AG09309 (cell line): ENCODE data around the gene VAX1.

Experiments used
- DNase-seq: peaks from one replicate; pipeline ENCODE4 v3.0.0-alpha.2; 2010; ENCODE audit warnings: low read depth
- H3K4me3 ChIP-seq: 2 replicates; pipeline ENCODE4 v1.5.1; 2011; ENCODE audit warnings: mild to moderate bottlenecking, low read depth, low read length, moderate library complexity; ENCODE audit not compliant: control insufficient read depth
- CTCF ChIP-seq: IDR thresholded peaks from 2 replicates; pipeline ENCODE4 v1.5.1; 2011; ENCODE audit warnings: mild to moderate bottlenecking, low read depth, low read length, inconsistent platforms; ENCODE audit not compliant: insufficient read depth, control insufficient read depth; ENCODE audit errors: missing control alignments

VAX1 gene

GRCh38 chr10:117167346-117167788 is 29.3 kb upstream of the VAX1 start:
- DNase-seq: no peak
- no peak for TF ChIP-seq CTCF
- H3K4me3 ChIP-seq: no peak overlapping the region

DNA sequence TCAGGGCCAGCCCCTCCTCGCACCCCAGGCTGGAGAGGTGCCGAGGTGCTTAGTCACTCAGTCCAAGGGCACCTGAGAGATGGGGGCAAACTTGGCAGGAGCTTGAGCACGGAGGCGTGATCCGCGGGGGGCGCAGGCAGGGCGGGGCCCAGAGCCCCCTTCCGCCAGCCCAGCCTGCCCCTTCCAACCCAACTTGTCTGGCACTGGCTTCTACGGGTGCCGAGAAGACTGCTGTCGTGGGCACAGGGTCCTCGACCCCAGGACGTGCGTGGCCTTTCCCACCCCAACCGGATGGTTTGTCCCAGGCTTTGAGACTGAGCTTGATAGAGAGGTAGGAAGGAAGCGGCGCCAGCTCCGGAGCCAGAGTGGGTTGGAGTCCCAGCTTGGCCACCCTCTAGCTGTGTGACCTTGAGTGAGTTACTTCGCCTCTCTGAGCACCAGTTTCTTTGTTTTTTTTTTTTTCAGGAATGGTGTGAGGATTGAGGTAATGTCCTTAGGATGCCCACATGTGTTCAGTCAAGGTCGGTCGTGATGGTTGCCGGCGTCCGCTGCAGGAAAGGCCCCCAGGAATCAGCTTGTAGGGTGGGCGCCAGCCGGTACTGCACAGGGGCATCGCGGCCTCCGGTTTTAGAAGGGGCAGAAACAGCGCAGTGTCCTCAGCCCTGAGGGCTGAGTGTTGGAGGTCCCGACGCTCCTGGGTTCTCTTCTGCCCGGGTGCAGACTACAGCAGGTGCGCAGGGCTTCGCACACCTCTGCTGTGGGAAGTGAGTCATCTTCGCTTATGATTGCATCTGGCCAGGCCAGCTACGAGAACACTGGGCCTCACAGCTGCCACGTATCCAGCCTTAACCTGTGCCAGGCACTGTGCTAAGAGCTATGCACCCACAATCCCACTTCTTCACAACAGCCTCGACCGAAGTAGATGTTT is 28.6 kb upstream of the VAX1 start:
- no peak for TF ChIP-seq CTCF
- no peak for DNase-seq
- H3K4me3 ChIP-seq: no peak overlapping the region

- DNase-seq: no peak
- peak overlapping the region; percentile 14 for H3K4me3 ChIP-seq
- peak; percentile 84 for TF ChIP-seq CTCF
Observed at GRCh38 chr10:117165538-117166417, 27.7 kb upstream of the VAX1 start.

DNA sequence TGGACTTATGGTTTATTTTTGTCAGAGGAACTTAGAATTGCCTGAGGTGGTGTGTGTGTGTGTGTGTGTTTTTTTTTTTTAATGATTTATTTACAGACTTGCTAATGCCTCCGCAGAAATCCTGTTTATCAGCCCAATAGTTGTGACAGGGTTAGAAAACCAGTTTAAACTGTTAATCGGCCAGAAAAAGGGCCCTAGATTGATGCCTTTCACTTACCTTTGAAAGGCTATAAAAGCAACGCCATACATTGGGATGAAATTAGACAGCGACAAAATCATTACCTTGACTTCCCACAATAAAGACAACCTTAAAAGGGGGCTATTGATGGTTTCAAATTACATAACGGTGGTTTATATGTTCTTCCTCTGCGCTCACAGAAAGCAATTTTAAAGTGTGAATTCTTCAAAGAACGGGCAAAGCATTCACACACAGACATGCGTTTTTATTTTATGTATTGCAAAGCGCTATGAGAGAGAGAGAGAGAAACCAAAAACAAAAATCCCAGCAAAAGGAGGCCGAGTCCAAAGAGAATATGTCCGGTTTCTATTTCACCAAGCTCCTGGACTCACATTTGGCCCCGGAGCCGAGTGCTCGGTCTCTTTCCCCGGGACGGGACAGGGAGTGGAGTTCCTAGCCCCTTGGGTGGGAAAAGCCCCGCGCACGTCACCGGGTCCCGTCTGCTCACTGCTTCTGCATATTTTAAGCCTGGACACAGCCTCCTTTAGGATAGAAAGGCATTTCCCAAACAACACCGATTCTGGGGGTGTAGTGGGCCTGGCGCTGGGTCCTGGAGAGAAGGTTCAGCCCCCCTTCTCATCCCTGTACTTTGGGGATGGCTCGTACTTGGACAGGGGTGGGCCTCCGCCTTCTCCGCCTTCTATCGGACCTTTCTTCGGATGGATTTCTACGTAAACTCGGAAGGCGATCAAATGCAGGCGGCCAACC is 26.8 kb upstream of the VAX1 start:
- no peak for TF ChIP-seq CTCF
- peak overlapping the region; percentile 16 for H3K4me3 ChIP-seq
- DNase-seq: no peak

- no peak for TF ChIP-seq CTCF
- DNase-seq: no peak
- no peak overlapping the region for H3K4me3 ChIP-seq
Observed at GRCh38 chr10:117163954-117164548, 26.0 kb upstream of the VAX1 start.
